Transverse colon (tissue), 4 donors: ENCODE data around the gene DGKE.

Experiments
- EP300 ChIP-seq: sonication (generic); formaldehyde crosslinking; IDR thresholded peaks from one replicate; pipeline ENCODE4 v1.6.1; 2017; ENCODE audit warnings: antibody characterized with exemption, low read depth
- POLR2A ChIP-seq: fragments of 450-650 bp; IDR thresholded peaks from one replicate; pipeline ENCODE4 v1.6.1; 2016; ENCODE audit warnings: antibody characterized with exemption, mild to moderate bottlenecking, moderate library complexity
- POLR2AphosphoS5 ChIP-seq, 3 donors: sonication (generic); formaldehyde crosslinking; IDR thresholded peaks; one replicate each; pipeline ENCODE4 v1.6.1; 2016; ENCODE audit warnings: antibody characterized with exemption in 3 of 3
- TF ChIP-seq, protein P1 (sequence below), 5 experiments: fragments of 200-600 bp in 3 of 5; fragments of 450-650 bp in 2 of 5; sonication (generic) in 3 of 5; IDR thresholded peaks; 1 replicate in 2 of 5; 2 replicates in 3 of 5; pipeline ENCODE4 v1.5.1; 2016 to 2017; ENCODE audit warnings: antibody characterized with exemption in 5 of 5, inconsistent platforms in 3 of 5, mild to moderate bottlenecking in 2 of 5, moderate library complexity in 1 of 5

DNA sequence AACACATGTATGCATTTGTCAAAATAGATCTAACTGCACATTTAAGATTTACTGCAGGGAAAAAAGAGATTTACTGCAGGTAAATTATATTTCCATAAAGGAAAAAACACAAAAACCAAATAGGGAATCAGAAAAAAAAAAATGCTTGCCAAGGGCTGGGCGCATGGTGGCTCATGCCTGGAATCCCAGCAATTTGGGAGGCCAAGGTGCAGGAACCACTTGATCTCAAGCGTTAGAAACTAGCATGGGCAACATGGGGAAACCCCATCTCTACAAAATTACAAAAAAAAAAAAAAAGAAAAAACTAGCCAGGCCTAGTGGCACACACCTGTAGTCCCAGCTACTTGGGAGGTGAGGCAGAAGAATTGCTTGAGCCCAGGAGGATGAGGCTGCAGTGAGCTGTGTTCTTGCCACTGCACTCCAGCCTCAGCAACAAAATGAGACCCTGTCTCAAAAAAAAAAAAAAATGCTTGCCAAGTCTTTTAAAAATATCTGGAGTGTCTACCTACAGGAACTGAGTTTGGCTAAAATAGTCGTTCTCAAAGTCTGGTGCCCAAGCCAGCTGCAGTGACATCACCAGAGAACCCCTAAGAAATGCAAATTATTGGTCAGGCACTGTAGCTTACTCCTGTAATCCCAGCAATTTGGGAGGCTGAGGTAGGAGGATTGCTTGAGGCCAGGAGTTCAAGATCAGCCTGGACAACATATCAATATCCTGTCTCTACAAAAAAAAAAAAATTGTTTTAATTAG, 62.4 kb downstream of the DGKE start:
- TF ChIP-seq, protein P1, sequence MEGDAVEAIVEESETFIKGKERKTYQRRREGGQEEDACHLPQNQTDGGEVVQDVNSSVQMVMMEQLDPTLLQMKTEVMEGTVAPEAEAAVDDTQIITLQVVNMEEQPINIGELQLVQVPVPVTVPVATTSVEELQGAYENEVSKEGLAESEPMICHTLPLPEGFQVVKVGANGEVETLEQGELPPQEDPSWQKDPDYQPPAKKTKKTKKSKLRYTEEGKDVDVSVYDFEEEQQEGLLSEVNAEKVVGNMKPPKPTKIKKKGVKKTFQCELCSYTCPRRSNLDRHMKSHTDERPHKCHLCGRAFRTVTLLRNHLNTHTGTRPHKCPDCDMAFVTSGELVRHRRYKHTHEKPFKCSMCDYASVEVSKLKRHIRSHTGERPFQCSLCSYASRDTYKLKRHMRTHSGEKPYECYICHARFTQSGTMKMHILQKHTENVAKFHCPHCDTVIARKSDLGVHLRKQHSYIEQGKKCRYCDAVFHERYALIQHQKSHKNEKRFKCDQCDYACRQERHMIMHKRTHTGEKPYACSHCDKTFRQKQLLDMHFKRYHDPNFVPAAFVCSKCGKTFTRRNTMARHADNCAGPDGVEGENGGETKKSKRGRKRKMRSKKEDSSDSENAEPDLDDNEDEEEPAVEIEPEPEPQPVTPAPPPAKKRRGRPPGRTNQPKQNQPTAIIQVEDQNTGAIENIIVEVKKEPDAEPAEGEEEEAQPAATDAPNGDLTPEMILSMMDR (IDR thresholded peaks at IDR 0.05): no peak
- TF ChIP-seq EP300: no peak
- TF ChIP-seq POLR2A: no peak
- TF ChIP-seq POLR2AphosphoS5 (IDR thresholded peaks at IDR 0.05): no peak
